Gastroesophageal sphincter (tissue), 4 donors: ENCODE measurements around the gene RGL1. TPM values are rescaled to one million over a fixed set of nuclear protein-coding genes. Genes with fewer than 3 reads are reported as not detected.

Experiments
- ATAC-seq: fragments of 150-250 bp; one replicate; pipeline ENCODE4 v1.9.1; 2016; ENCODE audit warnings: mild to moderate bottlenecking, moderate library complexity
- H3K27ac ChIP-seq, 4 donors: fragments of 200-600 bp; sonication (generic) in 3 of 4; 1 replicate in 3 of 4; 2 replicates in 1 of 4; pipeline ENCODE4 v1.5.1; 2016 to 2019
- H3K27me3 ChIP-seq: fragments of 200-600 bp; sonication (generic); one replicate; pipeline ENCODE4 v1.5.1; 2019
- H3K36me3 ChIP-seq, 2 donors: fragments of 200-600 bp; sonication (generic); one replicate each; pipeline ENCODE4 v1.5.1; 2019; ENCODE audit warnings: control low read depth in 1 of 2
- H3K4me1 ChIP-seq, 3 donors: fragments of 200-600 bp; sonication (generic); 1 replicate in 2 of 3; 2 replicates in 1 of 3; pipeline ENCODE4 v1.5.1; 2016 to 2019; ENCODE audit warnings: control low read depth in 2 of 3
- H3K4me3 ChIP-seq, 2 donors: fragments of 200-600 bp; sonication (generic); one replicate each; pipeline ENCODE4 v1.5.1; 2019; ENCODE audit warnings: mild to moderate bottlenecking in 1 of 2, moderate library complexity in 1 of 2
- H3K9me3 ChIP-seq, 3 donors: fragments of 200-600 bp; sonication (generic); one replicate each; pipeline ENCODE4 v1.5.1; 2017 to 2019; ENCODE audit warnings: control low read depth in 2 of 3
- EP300 ChIP-seq: sonication (generic); formaldehyde crosslinking; IDR thresholded peaks from one replicate; pipeline ENCODE4 v1.6.1; 2017; ENCODE audit warnings: antibody characterized with exemption, mild to moderate bottlenecking
- POLR2A ChIP-seq, 2 donors: fragments of 450-650 bp; IDR thresholded peaks; one replicate each; pipeline ENCODE4 v1.6.1; 2017; ENCODE audit warnings: antibody characterized with exemption in 2 of 2, mild to moderate bottlenecking in 2 of 2, moderate library complexity in 1 of 2
- POLR2AphosphoS5 ChIP-seq: sonication (generic); formaldehyde crosslinking; IDR thresholded peaks from one replicate; pipeline ENCODE4 v1.6.1; 2017; ENCODE audit warnings: antibody characterized with exemption
- WGBS, 2 donors: methylation state at CpG; one replicate each; pipeline ENCODE4 v1.1.5; 2018; ENCODE audit warnings: low coverage in 1 of 2; 5-methylcytosine and 5-hydroxymethylcytosine counted together
- total RNA-seq, 4 donors: library from RNA; depleted of rRNA; stranded (reverse); fragments of >200 nt; gene quantifications; one replicate each; pipeline ENCODE4 v1.1.0, GENCODE V29; 2016
- TF ChIP-seq, protein P1 (sequence below), 4 experiments: fragments of 200-600 bp in 2 of 4; fragments of 450-650 bp in 2 of 4; sonication (generic) in 1 of 4; IDR thresholded peaks; one replicate each; pipeline ENCODE4 v1.5.1; 2017 to 2019; ENCODE audit warnings: antibody characterized with exemption in 4 of 4, mild to moderate bottlenecking in 2 of 4, moderate library complexity in 2 of 4

The RGL1 gene
- total RNA-seq, 4 donors from 2014 or later, result 31.3 to 57.8 (median 38.9) TPM

DNA sequence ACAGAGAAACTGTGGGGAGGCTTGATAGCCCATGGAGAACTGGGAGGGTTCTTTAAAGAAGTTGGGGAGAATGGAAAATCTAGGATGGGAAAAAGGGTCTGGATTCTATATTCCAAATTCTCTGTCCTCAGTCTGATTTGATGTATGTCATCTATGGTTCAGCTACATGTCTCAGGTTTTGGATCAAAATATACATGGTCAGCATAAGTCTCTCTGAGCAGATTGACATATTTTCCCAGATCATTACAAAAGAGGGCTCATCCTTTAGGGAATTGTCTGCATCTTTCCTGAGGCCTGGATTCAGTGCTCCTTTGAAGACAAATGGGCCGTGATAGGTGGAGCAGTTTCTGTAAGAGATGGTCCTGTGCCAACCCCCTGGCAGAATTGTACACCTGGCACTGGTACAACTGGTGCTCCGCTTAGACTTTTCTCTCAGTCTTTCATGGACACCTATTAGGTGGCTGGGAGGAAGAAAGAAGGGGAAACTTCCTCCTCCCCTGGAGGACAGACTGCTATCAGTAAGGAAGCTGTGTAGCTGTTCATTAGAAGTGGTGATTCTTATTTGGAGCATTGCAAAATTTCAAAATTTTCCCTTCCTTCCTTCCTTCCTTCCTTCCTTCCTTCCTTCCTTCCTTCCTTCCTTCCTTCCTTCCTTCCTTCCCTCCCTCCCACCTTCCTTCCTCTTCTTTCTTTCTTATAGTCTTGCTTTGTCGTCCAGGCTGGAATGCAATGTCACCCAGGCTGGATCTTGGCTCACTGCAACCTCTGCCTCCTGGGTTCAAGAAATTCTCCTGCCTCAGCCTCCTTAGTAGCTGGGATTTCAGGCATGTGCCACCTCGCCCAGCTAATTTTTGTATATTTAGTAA lies 26.1 kb upstream of the RGL1 start:
- TF ChIP-seq EP300 (no peak), POLR2A (IDR thresholded peaks at IDR 0.05) (no peak), POLR2AphosphoS5 (no peak)
- TF ChIP-seq, protein P1, sequence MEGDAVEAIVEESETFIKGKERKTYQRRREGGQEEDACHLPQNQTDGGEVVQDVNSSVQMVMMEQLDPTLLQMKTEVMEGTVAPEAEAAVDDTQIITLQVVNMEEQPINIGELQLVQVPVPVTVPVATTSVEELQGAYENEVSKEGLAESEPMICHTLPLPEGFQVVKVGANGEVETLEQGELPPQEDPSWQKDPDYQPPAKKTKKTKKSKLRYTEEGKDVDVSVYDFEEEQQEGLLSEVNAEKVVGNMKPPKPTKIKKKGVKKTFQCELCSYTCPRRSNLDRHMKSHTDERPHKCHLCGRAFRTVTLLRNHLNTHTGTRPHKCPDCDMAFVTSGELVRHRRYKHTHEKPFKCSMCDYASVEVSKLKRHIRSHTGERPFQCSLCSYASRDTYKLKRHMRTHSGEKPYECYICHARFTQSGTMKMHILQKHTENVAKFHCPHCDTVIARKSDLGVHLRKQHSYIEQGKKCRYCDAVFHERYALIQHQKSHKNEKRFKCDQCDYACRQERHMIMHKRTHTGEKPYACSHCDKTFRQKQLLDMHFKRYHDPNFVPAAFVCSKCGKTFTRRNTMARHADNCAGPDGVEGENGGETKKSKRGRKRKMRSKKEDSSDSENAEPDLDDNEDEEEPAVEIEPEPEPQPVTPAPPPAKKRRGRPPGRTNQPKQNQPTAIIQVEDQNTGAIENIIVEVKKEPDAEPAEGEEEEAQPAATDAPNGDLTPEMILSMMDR (IDR thresholded peaks at IDR 0.05), result no peak
- H3K4me3 ChIP-seq, result no peak overlapping the region
- no peak for ATAC-seq
- H3K9me3 ChIP-seq, result no peaks in the 10 kb centered on the region
- H3K27me3 ChIP-seq, result no peaks in the 10 kb centered on the region
- no peaks in the 10 kb centered on the region for H3K36me3 ChIP-seq
- no peak overlapping the region for H3K27ac ChIP-seq
- WGBS, 2 donors, result 65 to 70% methylated on average over 2 to 4 of the region's 4 CpGs
- peaks cover 0 to 10% (median 0%) of the 10 kb centered on the region in 3 donors for H3K4me1 ChIP-seq

- WGBS, 2 donors, result 84 to 100% methylated on average over 2 of the region's 2 CpGs
- ATAC-seq, result no peak
- H3K9me3 ChIP-seq, result no peaks in the 10 kb centered on the region
- no peaks in the 10 kb centered on the region for H3K36me3 ChIP-seq
- no peak overlapping the region for H3K27ac ChIP-seq
- no peaks in the 10 kb centered on the region for H3K27me3 ChIP-seq
- no peak overlapping the region for H3K4me3 ChIP-seq
- TF ChIP-seq, protein P1 (IDR thresholded peaks at IDR 0.05), result no peak
- TF ChIP-seq POLR2A (IDR thresholded peaks at IDR 0.05) (no peak), POLR2AphosphoS5 (no peak), EP300 (no peak)
- H3K4me1 ChIP-seq, result peaks cover 0 to 22% (median 3%) of the 10 kb centered on the region in 3 donors
Measured at GRCh38 chr1:183780159-183780558, 24.8 kb upstream of the RGL1 start.

- peaks cover 0 to 22% (median 3%) of the 10 kb centered on the region in 3 donors for H3K4me1 ChIP-seq
- 58 to 65% methylated on average over 2 of the region's 2 CpGs for WGBS, 2 donors
- no peak overlapping the region for H3K27ac ChIP-seq
- H3K4me3 ChIP-seq, result no peak overlapping the region
- no peaks in the 10 kb centered on the region for H3K27me3 ChIP-seq
- TF ChIP-seq, protein P1 (IDR thresholded peaks at IDR 0.05), result no peak
- TF ChIP-seq POLR2A (IDR thresholded peaks at IDR 0.05) (no peak), POLR2AphosphoS5 (no peak), EP300 (no peak)
- H3K9me3 ChIP-seq, result no peaks in the 10 kb centered on the region
- peak; percentile 54 for ATAC-seq
- H3K36me3 ChIP-seq, result no peaks in the 10 kb centered on the region
Measured at GRCh38 chr1:183780757-183781156, 24.2 kb upstream of the RGL1 start.

- TF ChIP-seq EP300 (no peak), POLR2A (IDR thresholded peaks at IDR 0.05) (no peak), POLR2AphosphoS5 (no peak)
- TF ChIP-seq, protein P1 (IDR thresholded peaks at IDR 0.05), result no peak
- Histone ChIP-seq H3K4me3 (no peak overlapping the region), H3K4me1 (peaks cover 0 to 22% (median 3%) of the 10 kb centered on the region in 3 donors), H3K9me3 (no peaks in the 10 kb centered on the region), H3K27ac (no peak overlapping the region), H3K36me3 (no peaks in the 10 kb centered on the region), H3K27me3 (no peaks in the 10 kb centered on the region)
- no peak for ATAC-seq
Measured at GRCh38 chr1:183783342-183783741, 21.6 kb upstream of the RGL1 start.
